ENCODE data around the gene TBC1D17.

DNA sequence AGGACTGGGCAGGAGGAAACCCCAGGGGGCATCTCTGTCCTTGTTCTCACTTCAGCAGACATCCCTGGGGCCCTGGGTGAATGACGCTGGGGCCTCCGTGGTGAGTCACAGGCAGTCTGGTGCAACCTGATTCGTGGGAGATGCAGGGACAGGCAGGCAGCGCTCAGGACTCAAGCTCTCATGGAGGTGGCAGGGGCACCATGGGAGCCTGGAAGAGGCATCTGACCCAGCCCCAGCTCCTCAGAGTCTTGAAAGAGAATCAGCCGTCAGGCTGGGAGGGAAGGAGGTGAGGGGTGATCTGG is 40.5 kb upstream of the TBC1D17 start:
- TF ChIP-seq, protein P1, sequence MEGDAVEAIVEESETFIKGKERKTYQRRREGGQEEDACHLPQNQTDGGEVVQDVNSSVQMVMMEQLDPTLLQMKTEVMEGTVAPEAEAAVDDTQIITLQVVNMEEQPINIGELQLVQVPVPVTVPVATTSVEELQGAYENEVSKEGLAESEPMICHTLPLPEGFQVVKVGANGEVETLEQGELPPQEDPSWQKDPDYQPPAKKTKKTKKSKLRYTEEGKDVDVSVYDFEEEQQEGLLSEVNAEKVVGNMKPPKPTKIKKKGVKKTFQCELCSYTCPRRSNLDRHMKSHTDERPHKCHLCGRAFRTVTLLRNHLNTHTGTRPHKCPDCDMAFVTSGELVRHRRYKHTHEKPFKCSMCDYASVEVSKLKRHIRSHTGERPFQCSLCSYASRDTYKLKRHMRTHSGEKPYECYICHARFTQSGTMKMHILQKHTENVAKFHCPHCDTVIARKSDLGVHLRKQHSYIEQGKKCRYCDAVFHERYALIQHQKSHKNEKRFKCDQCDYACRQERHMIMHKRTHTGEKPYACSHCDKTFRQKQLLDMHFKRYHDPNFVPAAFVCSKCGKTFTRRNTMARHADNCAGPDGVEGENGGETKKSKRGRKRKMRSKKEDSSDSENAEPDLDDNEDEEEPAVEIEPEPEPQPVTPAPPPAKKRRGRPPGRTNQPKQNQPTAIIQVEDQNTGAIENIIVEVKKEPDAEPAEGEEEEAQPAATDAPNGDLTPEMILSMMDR (IDR thresholded peaks at IDR 0.05; ENCODE audit: low read length) = no peak
- TF ChIP-seq EZH2 (IDR thresholded peaks at IDR 0.05; ENCODE audit: borderline replicate concordance, low read length) = no peak
